Keratinocyte (primary cell): Measurements from ENCODE around the gene OR10S1. TPM values are rescaled to one million over a fixed set of nuclear protein-coding genes. Genes with fewer than 3 reads are reported as not detected.

Experiments
- DNase-seq: peaks from one replicate; pipeline ENCODE4 v3.0.0-alpha.2; 2011; ENCODE audit warnings: low read depth, missing footprints, low spot score
- FAIRE-seq: peaks from 2 replicates; lab custom pipeline; 2011; peaks lifted over from hg19 to GRCh38; lab: Jason Lieb, UNC
- H2AFZ ChIP-seq: 2 replicates; pipeline ENCODE4 v1.6.0; 2012; ENCODE audit warnings: low read length, control low read depth, inconsistent platforms; ENCODE audit not compliant: control insufficient read depth
- H3K27ac ChIP-seq: 2 replicates; pipeline ENCODE4 v1.5.1; 2011; ENCODE audit warnings: low read length; ENCODE audit not compliant: control insufficient read depth, insufficient read depth
- H3K27me3 ChIP-seq: 3 replicates; pipeline ENCODE4 v1.6.0; 2011; ENCODE audit warnings: low read length; ENCODE audit not compliant: control insufficient read depth, insufficient read depth; ENCODE audit errors: extremely low read depth
- H3K36me3 ChIP-seq, 2 experiments: 2 replicates in 1 of 2; 3 replicates in 1 of 2; pipeline ENCODE4 v1.5.1; 2011; ENCODE audit warnings: low read length in 2 of 2, mild to moderate bottlenecking in 1 of 2; ENCODE audit not compliant: control insufficient read depth in 2 of 2, insufficient read depth in 2 of 2; ENCODE audit errors: extremely low read depth in 1 of 2
- H3K4me1 ChIP-seq: 3 replicates; pipeline ENCODE4 v1.5.1; 2011; ENCODE audit warnings: low read length; ENCODE audit not compliant: control insufficient read depth, insufficient read depth; ENCODE audit errors: extremely low read depth
- H3K4me2 ChIP-seq: 3 replicates; pipeline ENCODE4 v1.6.0; 2011; ENCODE audit warnings: low read depth, low read length; ENCODE audit not compliant: control insufficient read depth, insufficient read depth; ENCODE audit errors: extremely low read depth
- H3K4me3 ChIP-seq, 3 experiments: fragments of 200-600 bp in 1 of 3; sonication (generic) in 1 of 3; 2 replicates in 2 of 3; 3 replicates in 1 of 3; pipeline ENCODE4 v1.5.1; 2011 to 2016; ENCODE audit warnings: low read length in 3 of 3, mild to moderate bottlenecking in 3 of 3, control low read depth in 2 of 3, inconsistent platforms in 1 of 3, low read depth in 1 of 3, mixed read lengths in 1 of 3, mixed run types in 1 of 3, moderate library complexity in 1 of 3; ENCODE audit not compliant: control insufficient read depth in 2 of 3, insufficient read depth in 2 of 3; ENCODE audit errors: extremely low read depth in 1 of 3
- H3K79me2 ChIP-seq: 2 replicates; pipeline ENCODE4 v1.6.0; 2012; ENCODE audit warnings: low read length; ENCODE audit not compliant: control insufficient read depth, insufficient read depth
- H3K9ac ChIP-seq: 3 replicates; pipeline ENCODE4 v1.6.0; 2011; ENCODE audit warnings: low read length; ENCODE audit not compliant: control insufficient read depth, insufficient read depth; ENCODE audit errors: extremely low read depth
- H3K9me1 ChIP-seq: 3 replicates; pipeline ENCODE4 v1.6.0; 2011; ENCODE audit warnings: low read length; ENCODE audit not compliant: control insufficient read depth, insufficient read depth; ENCODE audit errors: extremely low read depth
- H3K9me3 ChIP-seq: 2 replicates; pipeline ENCODE4 v1.5.1; 2012; ENCODE audit warnings: low read depth, low read length; ENCODE audit not compliant: control insufficient read depth
- H4K20me1 ChIP-seq: 3 replicates; pipeline ENCODE4 v1.6.0; 2011; ENCODE audit warnings: low read length; ENCODE audit not compliant: control insufficient read depth, insufficient read depth; ENCODE audit errors: extremely low read depth
- CTCF ChIP-seq, 3 experiments: IDR thresholded peaks in 1 of 3; conservative IDR thresholded peaks in 1 of 3; optimal IDR thresholded peaks in 1 of 3; 2 replicates in 2 of 3; 3 replicates in 1 of 3; pipeline versions ENCODE3 to v1.5.1; 2011; ENCODE audit warnings: low read length in 3 of 3, mild to moderate bottlenecking in 3 of 3, moderate library complexity in 2 of 3, control low read depth in 1 of 3, inconsistent platforms in 1 of 3; ENCODE audit not compliant: insufficient read depth in 2 of 3; ENCODE audit errors: extremely low read depth in 1 of 3
- EZH2 ChIP-seq: IDR thresholded peaks from one replicate; pipeline ENCODE4 v1.6.1; 2012; ENCODE audit warnings: inconsistent platforms, mild to moderate bottlenecking, low read length, moderate library complexity
- dilution Hi-C: fragments of 300-500 bp; cut with MboI; formaldehyde crosslinking; loops from one replicate; pipeline ENCODE4 v1.7.0; 2020; ENCODE audit warnings: low sequenced_read_pairs; ENCODE audit not compliant: extremely low pct_ligation_motif_present
- polyA plus RNA-seq, 5 experiments: library from polyadenylated mRNA; depleted of rRNA in 3 of 5; stranded (reverse) in 3 of 5; stranded (forward) in 1 of 5; unstranded in 1 of 5; fragments of >200 nt; gene quantifications; 1 replicate in 1 of 5; 2 replicates in 3 of 5; 3 replicates in 1 of 5; pipeline versions ENCODE4 v1.2.1 to v1.2.3, GENCODE V29; 2011 to 2012; ENCODE audit warnings: missing spikeins in 2 of 5, low read depth in 1 of 5, low replicate concordance in 1 of 5

Gene OR10S1
- polyA plus RNA-seq, 1 donor (not counting 4 experiments of a cell fraction or from before 2014, with no cell fraction given): not detected

GRCh38 chr11:124012697-124013096 is 35.1 kb upstream of the OR10S1 start, which contains the start of gene OR10G4:
OR10G4 (plus strand) TSS chr11:124012997; CDS start chr11:124015575, 2,578 bp downstream.
- Histone ChIP-seq H3K4me1 (no peaks in the 10 kb centered on the region), H3K9me1 (no peaks in the 10 kb centered on the region), H3K9ac (no peak within 1 kb of the TSS), H3K36me3 (no peaks in the 10 kb centered on the region), H2AFZ (no peak within 1 kb of the TSS), H3K27me3 (no peaks in the 10 kb centered on the region), H3K4me2 (no peak within 1 kb of the TSS), H3K27ac (no peak within 1 kb of the TSS), H3K4me3 (no peak within 1 kb of the TSS), H3K9me3 (no peaks in the 10 kb centered on the region), H4K20me1 (no peaks in the 10 kb centered on the region), H3K79me2 (no peaks in the 10 kb centered on the region)
- DNase-seq (no peak), FAIRE-seq (no peak)
- TF ChIP-seq EZH2 (no peak), CTCF (optimal IDR thresholded peaks at IDR 0.05 in 1 of 3, IDR thresholded peaks at IDR 0.05 in 1 of 3, conservative IDR thresholded peaks at IDR 0.05 in 1 of 3; ENCODE audit: extremely low read depth in 1 of 3, insufficient read depth in 2 of 3, low read length in 3 of 3) (no peak)
- dilution Hi-C loops: no loop called here

- no peaks in the 10 kb centered on the region for H3K36me3 ChIP-seq
- H4K20me1 ChIP-seq: no peaks in the 10 kb centered on the region
- H3K27ac ChIP-seq: no peak within 1 kb of the TSS
- H3K4me3 ChIP-seq: no peak within 1 kb of the TSS
- dilution Hi-C loops: no loop called here
- H3K9me3 ChIP-seq: no peaks in the 10 kb centered on the region
- DNase-seq (no peak), FAIRE-seq (no peak)
- no peaks in the 10 kb centered on the region for H3K9me1 ChIP-seq
- H3K9ac ChIP-seq: no peak within 1 kb of the TSS
- no peak within 1 kb of the TSS for H2AFZ ChIP-seq
- H3K4me1 ChIP-seq: no peaks in the 10 kb centered on the region
- no peak within 1 kb of the TSS for H3K4me2 ChIP-seq
- H3K79me2 ChIP-seq: no peaks in the 10 kb centered on the region
- no peaks in the 10 kb centered on the region for H3K27me3 ChIP-seq
- TF ChIP-seq CTCF (optimal IDR thresholded peaks at IDR 0.05 in 1 of 3, IDR thresholded peaks at IDR 0.05 in 1 of 3, conservative IDR thresholded peaks at IDR 0.05 in 1 of 3; ENCODE audit: extremely low read depth in 1 of 3, insufficient read depth in 2 of 3, low read length in 3 of 3) (no peak), EZH2 (no peak)
Observed at GRCh38 chr11:123995119-123995518, 17.5 kb upstream of the OR10S1 start, which contains the start of gene OR10G6. OR10G6 (minus strand) TSS chr11:123995161; CDS start chr11:123995161, 0 bp downstream.
